ENCODE data around the gene GAPVD1. TPM values are rescaled to one million over a fixed set of nuclear protein-coding genes. Genes with fewer than 3 reads are reported as not detected.
"Not testable (repeated sequence)": the region's sequence is repeated elsewhere in the genome, so short reads cannot be mapped to it uniquely, and the experiment has no call there.

GAPVD1 gene
- total RNA-seq, 4 donors from 2014 or later = 43.6 to 80.9 (median 65.6) TPM

DNA sequence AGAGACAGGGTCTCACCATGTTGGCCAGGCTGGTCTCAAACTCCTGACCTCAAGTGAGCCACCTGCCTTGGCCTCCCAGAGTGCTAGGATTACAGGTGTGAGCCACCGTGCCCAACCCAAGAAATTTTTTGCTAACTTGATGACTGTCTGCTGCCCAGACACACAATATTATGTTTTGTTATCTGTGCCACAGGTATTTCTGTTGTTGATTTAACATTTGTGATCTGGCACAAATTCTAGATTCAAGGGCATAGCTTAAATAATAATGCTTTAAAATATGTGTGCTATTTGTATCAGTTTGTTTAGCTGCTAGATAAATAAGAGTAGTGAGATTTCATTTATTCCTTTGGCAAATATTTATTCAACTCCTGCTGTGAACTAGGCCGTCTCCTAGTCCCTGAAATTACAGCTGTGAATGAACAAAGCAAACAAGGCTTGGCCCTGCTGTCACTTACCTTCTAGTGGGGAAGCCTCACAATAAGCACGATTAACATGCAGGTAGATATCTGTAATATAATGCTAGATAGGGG is 35.3 kb downstream of the GAPVD1 start:
- Histone ChIP-seq H3K27ac (no peak overlapping the region), H3K27me3 (no peaks in the 10 kb centered on the region)
- TF ChIP-seq POLR2A (IDR thresholded peaks at IDR 0.05) (no peak), CTCF (IDR thresholded peaks at IDR 0.05) (no peak)

GRCh38 chr9:125297917-125298316 is 36.3 kb downstream of the GAPVD1 start:
- TF ChIP-seq POLR2A (IDR thresholded peaks at IDR 0.05) (no peak), CTCF (IDR thresholded peaks at IDR 0.05) (no peak)
- Histone ChIP-seq H3K27ac (no peak overlapping the region), H3K4me3 (no peak overlapping the region), H3K27me3 (no peaks in the 10 kb centered on the region), H3K36me3 (peaks cover 0 to 30% (median 0%) of the 10 kb centered on the region in 3 donors), H3K4me1 (peaks cover 0 to 5% (median 0%) of the 10 kb centered on the region in 4 donors), H3K9me3 (no peaks in the 10 kb centered on the region)
- DNase-seq = no peak

More for the DNA sequence above, 35.3 kb downstream of the GAPVD1 start:
- no peaks in the 10 kb centered on the region for H3K9me3 ChIP-seq
- peaks cover 0 to 20% (median 0%) of the 10 kb centered on the region in 3 donors for H3K36me3 ChIP-seq
- no peak for DNase-seq
- peaks cover 0 to 5% (median 0%) of the 10 kb centered on the region in 4 donors for H3K4me1 ChIP-seq
- no peak overlapping the region for H3K4me3 ChIP-seq

- TF ChIP-seq CTCF (IDR thresholded peaks at IDR 0.05) (no peak), POLR2A (IDR thresholded peaks at IDR 0.05) (no peak)
- H3K9me3 ChIP-seq = no peaks in the 10 kb centered on the region
- peaks cover 0 to 58% (median 0%) of the 10 kb centered on the region in 3 donors for H3K36me3 ChIP-seq
- DNase-seq = no peak
- no peak overlapping the region for H3K4me3 ChIP-seq
- H3K4me1 ChIP-seq = peaks cover 0 to 2% (median 0%) of the 10 kb centered on the region in 4 donors
- H3K27ac ChIP-seq = no peak overlapping the region
- H3K27me3 ChIP-seq = no peaks in the 10 kb centered on the region
Measured at GRCh38 chr9:125302241-125302640, 40.6 kb downstream of the GAPVD1 start.

- no peak for DNase-seq
- TF ChIP-seq CTCF (IDR thresholded peaks at IDR 0.05) = no peak
- no peak for TF ChIP-seq POLR2A (IDR thresholded peaks at IDR 0.05)
- Histone ChIP-seq H3K4me1 (no peaks in the 10 kb centered on the region), H3K27ac (no peak overlapping the region), H3K36me3 (peaks cover 0 to 76% (median 0%) of the 10 kb centered on the region in 3 donors), H3K27me3 (no peaks in the 10 kb centered on the region), H3K9me3 (no peaks in the 10 kb centered on the region), H3K4me3 (no peak overlapping the region)
Measured at GRCh38 chr9:125304273-125304672, 42.6 kb downstream of the GAPVD1 start.

DNA sequence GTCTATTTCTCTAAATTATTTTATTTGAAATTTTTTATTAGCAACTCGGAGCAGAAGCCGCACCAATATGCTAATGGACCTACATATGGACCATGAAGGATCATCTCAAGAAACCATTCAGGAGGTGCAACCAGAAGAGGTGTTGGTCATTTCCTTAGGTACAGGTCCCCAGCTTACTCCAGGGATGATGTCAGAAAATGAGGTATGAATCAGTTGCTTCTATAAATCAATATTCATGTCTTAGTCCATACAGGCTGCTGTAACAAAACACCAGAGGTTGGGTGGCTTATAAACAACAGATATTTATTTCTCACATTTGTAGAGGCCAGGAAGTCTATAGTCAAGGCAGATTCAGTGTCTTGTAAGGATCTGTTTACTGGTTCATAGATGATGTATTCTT is 50.8 kb downstream of the GAPVD1 start:
- no peak for DNase-seq
- TF ChIP-seq POLR2A (IDR thresholded peaks at IDR 0.05) = no peak
- no peak for TF ChIP-seq CTCF (IDR thresholded peaks at IDR 0.05)
- Histone ChIP-seq H3K36me3 (peaks cover 0 to 96% (median 0%) of the 10 kb centered on the region in 3 donors), H3K9me3 (peaks cover 0 to 7% (median 0%) of the 10 kb centered on the region in 4 donors), H3K27ac (no peak overlapping the region), H3K27me3 (no peaks in the 10 kb centered on the region), H3K4me1 (no peaks in the 10 kb centered on the region), H3K4me3 (no peak overlapping the region)

GRCh38 chr9:125316359-125316758 is 54.7 kb downstream of the GAPVD1 start:
- peaks cover 0 to 89% (median 0%) of the 10 kb centered on the region in 3 donors for H3K36me3 ChIP-seq
- H3K27me3 ChIP-seq, H3K4me3 ChIP-seq, H3K4me1 ChIP-seq, H3K9me3 ChIP-seq, DNase-seq, H3K27ac ChIP-seq: not testable (repeated sequence)
